DOHH2 (cell line): ENCODE measurements around the gene IGFALS.

Source experiments
- H3F3A ChIP-seq: fragments of 200-600 bp; sonication (generic), shearing (Covaris generic); 2 replicates; pipeline ENCODE4 v1.6.0; 2016; ENCODE audit warnings: antibody characterized with exemption, mild to moderate bottlenecking; ENCODE audit not compliant: control insufficient read depth, insufficient read depth
- H3K27ac ChIP-seq: fragments of 200-600 bp; sonication (generic); 2 replicates; pipeline ENCODE4 v1.5.1; 2014; ENCODE audit warnings: low read depth, mild to moderate bottlenecking, low read length, moderate library complexity
- H3K27me3 ChIP-seq: fragments of 200-600 bp; sonication (generic); 2 replicates; pipeline ENCODE4 v1.6.1; 2014; ENCODE audit warnings: mild to moderate bottlenecking, low read length, mixed read lengths; ENCODE audit not compliant: control insufficient read depth
- H3K36me3 ChIP-seq: fragments of 200-600 bp; sonication (generic); 2 replicates; pipeline ENCODE4 v1.6.1; 2014; ENCODE audit warnings: mild to moderate bottlenecking, low read length, moderate library complexity, mixed read lengths; ENCODE audit not compliant: control insufficient read depth
- H3K4me1 ChIP-seq: fragments of 200-600 bp; sonication (generic); 2 replicates; pipeline ENCODE4 v1.6.1; 2014; ENCODE audit warnings: mild to moderate bottlenecking, low read length, mixed read lengths; ENCODE audit not compliant: control insufficient read depth
- H3K4me2 ChIP-seq: fragments of 200-600 bp; sonication (generic); 2 replicates; pipeline ENCODE4 v1.6.0; 2014; ENCODE audit warnings: mild to moderate bottlenecking, low read length, moderate library complexity
- H3K4me3 ChIP-seq: fragments of 200-600 bp; sonication (generic); 2 replicates; pipeline ENCODE4 v1.5.1; 2014; ENCODE audit warnings: mild to moderate bottlenecking, low read length, mixed read lengths
- H3K79me2 ChIP-seq: fragments of 200-600 bp; sonication (generic); 2 replicates; pipeline ENCODE4 v1.6.1; 2014; ENCODE audit warnings: mild to moderate bottlenecking, low read length, mixed read lengths; ENCODE audit not compliant: control insufficient read depth
- H3K9me2 ChIP-seq: fragments of 200-600 bp; sonication (generic); replicated peaks from 2 replicates; pipeline ENCODE4 v1.6.1; 2014; ENCODE audit warnings: mild to moderate bottlenecking, low read length, mixed read lengths; ENCODE audit not compliant: control insufficient read depth
- H3K9me3 ChIP-seq: fragments of 200-600 bp; sonication (generic); 2 replicates; pipeline ENCODE4 v1.6.1; 2014; ENCODE audit warnings: antibody characterized with exemption, low read length, mixed read lengths; ENCODE audit not compliant: control insufficient read depth, insufficient read depth
- H4K20me1 ChIP-seq: fragments of 200-600 bp; sonication (generic); 2 replicates; pipeline ENCODE4 v1.6.0; 2014; ENCODE audit warnings: low read depth, mild to moderate bottlenecking, antibody characterized with exemption, low read length, moderate library complexity; ENCODE audit not compliant: control insufficient read depth, insufficient read depth
- CTCF ChIP-seq: fragments of 200-600 bp; sonication (generic); IDR thresholded peaks from one replicate; pipeline ENCODE4 v1.5.1; 2014; ENCODE audit warnings: antibody characterized with exemption, mild to moderate bottlenecking, low read depth, low read length; ENCODE audit not compliant: poor library complexity, severe bottlenecking
- EZH2phosphoT487 ChIP-seq: fragments of 200-600 bp; sonication (generic); IDR thresholded peaks from 2 replicates; pipeline ENCODE4 v1.6.1; 2017; ENCODE audit warnings: borderline replicate concordance, mild to moderate bottlenecking, antibody characterized with exemption, low read length, moderate library complexity, mixed read lengths

Gene IGFALS

GRCh38 chr16:1791943-1792812, 1.3 kb downstream of the IGFALS start:
- Histone ChIP-seq H3K36me3 (peaks cover 7% of the 10 kb centered on the region; the same call in 1 of the 2 replicates), H3K27ac (no peak overlapping the region), H3K9me3 (no peaks in the 10 kb centered on the region), H3K4me1 (no peaks in the 10 kb centered on the region), H4K20me1 (no peaks in the 10 kb centered on the region), H3K9me2 (no peaks in the 10 kb centered on the region), H3K27me3 (no peaks in the 10 kb centered on the region), H3K4me3 (no peak overlapping the region), H3K4me2 (no peak overlapping the region), H3F3A (no peaks in the 10 kb centered on the region), H3K79me2 (peaks cover 8% of the 10 kb centered on the region)
- TF ChIP-seq EZH2phosphoT487 = no peak
- no peak for TF ChIP-seq CTCF

GRCh38 chr16:1791256-1791942, 2.1 kb downstream of the IGFALS start:
- H3K27me3 ChIP-seq = no peaks in the 10 kb centered on the region
- H4K20me1 ChIP-seq = no peaks in the 10 kb centered on the region
- no peak overlapping the region for H3K27ac ChIP-seq
- no peak overlapping the region for H3K4me2 ChIP-seq
- H3K79me2 ChIP-seq = peaks cover 15% of the 10 kb centered on the region
- H3K4me1 ChIP-seq = no peaks in the 10 kb centered on the region
- H3F3A ChIP-seq = no peaks in the 10 kb centered on the region
- TF ChIP-seq CTCF = no peak
- no peak for TF ChIP-seq EZH2phosphoT487
- H3K9me3 ChIP-seq = no peaks in the 10 kb centered on the region
- peaks cover 10% of the 10 kb centered on the region; the same call in 1 of the 2 replicates for H3K36me3 ChIP-seq
- no peak overlapping the region for H3K4me3 ChIP-seq
- H3K9me2 ChIP-seq = no peaks in the 10 kb centered on the region

- Histone ChIP-seq H4K20me1 (no peaks in the 10 kb centered on the region), H3F3A (no peaks in the 10 kb centered on the region), H3K36me3 (peaks cover 13% of the 10 kb centered on the region), H3K27me3 (no peaks in the 10 kb centered on the region), H3K9me2 (no peaks in the 10 kb centered on the region), H3K4me3 (no peak overlapping the region), H3K27ac (no peak overlapping the region), H3K4me1 (no peaks in the 10 kb centered on the region), H3K79me2 (peaks cover 22% of the 10 kb centered on the region), H3K9me3 (no peaks in the 10 kb centered on the region), H3K4me2 (no peak overlapping the region)
- TF ChIP-seq EZH2phosphoT487 = no peak
- TF ChIP-seq CTCF = no peak
Observed at GRCh38 chr16:1790611-1791255, 2.8 kb downstream of the IGFALS start.
